ENCODE results near the gene BMP7.

The BMP7 gene

GRCh38 chr20:57179265-57179664 is 87.2 kb downstream of the BMP7 start:
- ChIA-PET POLR2A (no interaction called here), CTCF (no interaction called here)
- Histone ChIP-seq H3K9me3 (ENCODE audit: control insufficient read depth, insufficient read depth, low read depth, low read length) (no peaks in the 10 kb centered on the region), H3K36me3 (ENCODE audit: control insufficient read depth in 2 of 2, insufficient read depth in 1 of 2, low read length in 2 of 2) (peaks cover 0 to 6% of the 10 kb centered on the region in 2 experiments; a peak in 1 of 3 replicates), H3K4me3 (ENCODE audit: low read depth, low read length) (no peak overlapping the region), H3K27ac (ENCODE audit: extremely low read depth, low read depth, low read length) (no peak overlapping the region), H3K4me1 (ENCODE audit: control insufficient read depth, insufficient read depth, low read length) (no peaks in the 10 kb centered on the region)
- TF ChIP-seq HOXC10 (CRISPR knock-in tag; IDR thresholded peaks at IDR 0.05) (no peak), EGR2 (tag by site-specific recombination; IDR thresholded peaks at IDR 0.05; ENCODE audit: low read depth) (peak; percentile 79), ZFHX2 (tag by site-specific recombination; conservative IDR thresholded peaks at IDR 0.05) (peak; percentile 67), PRDM2 (tag by site-specific recombination; IDR thresholded peaks at IDR 0.05; ENCODE audit: borderline replicate concordance) (no peak), ZNF830 (tag by site-specific recombination; IDR thresholded peaks at IDR 0.05; ENCODE audit: low read depth) (no peak), ZNF398 (tag by site-specific recombination; IDR thresholded peaks at IDR 0.05) (no peak)

- H3K4me1 ChIP-seq (ENCODE audit: control insufficient read depth, insufficient read depth, low read length): no peaks in the 10 kb centered on the region
- ChIA-PET CTCF (no interaction called here), POLR2A (no interaction called here)
- H3K27ac ChIP-seq (ENCODE audit: extremely low read depth, low read depth, low read length): no peak overlapping the region
- no peak overlapping the region for H3K4me3 ChIP-seq (ENCODE audit: low read depth, low read length)
- H3K9me3 ChIP-seq (ENCODE audit: control insufficient read depth, insufficient read depth, low read depth, low read length): no peaks in the 10 kb centered on the region
- TF ChIP-seq ZNF23 (tag by site-specific recombination; IDR thresholded peaks at IDR 0.05; ENCODE audit: borderline replicate concordance) (peak; percentile 74; the same call in 1 of the 2 replicates), ZBTB17 (tag by site-specific recombination; IDR thresholded peaks at IDR 0.05) (peak; percentile 86), ZNF660 (tag by site-specific recombination; IDR thresholded peaks at IDR 0.05) (no peak), ZNF747 (tag by site-specific recombination; IDR thresholded peaks at IDR 0.05) (no peak)
- H3K36me3 ChIP-seq (ENCODE audit: control insufficient read depth in 2 of 2, insufficient read depth in 1 of 2, low read length in 2 of 2): peaks cover 0 to 6% of the 10 kb centered on the region in 2 experiments; a peak in 1 of 3 replicates
Observed at GRCh38 chr20:57178582-57179111, 87.8 kb downstream of the BMP7 start.

- TF ChIP-seq PRDM4 (tag by site-specific recombination; IDR thresholded peaks at IDR 0.05) (no peak), ZNF26 (tag by site-specific recombination; IDR thresholded peaks at IDR 0.05) (no peak), KLF10 (tag by site-specific recombination; IDR thresholded peaks at IDR 0.05) (no peak)
- CTCF ChIA-PET: no interaction called here
- POLR2A ChIA-PET: no interaction called here
- no peak overlapping the region for H3K27ac ChIP-seq (ENCODE audit: extremely low read depth, low read depth, low read length)
- H3K4me1 ChIP-seq (ENCODE audit: control insufficient read depth, insufficient read depth, low read length): no peaks in the 10 kb centered on the region
- H3K9me3 ChIP-seq (ENCODE audit: control insufficient read depth, insufficient read depth, low read depth, low read length): no peaks in the 10 kb centered on the region
- peaks cover 0 to 9% of the 10 kb centered on the region in 2 experiments; a peak in 1 of 3 replicates for H3K36me3 ChIP-seq (ENCODE audit: control insufficient read depth in 2 of 2, insufficient read depth in 1 of 2, low read length in 2 of 2)
- H3K4me3 ChIP-seq (ENCODE audit: low read depth, low read length): no peak overlapping the region
Observed at GRCh38 chr20:57177636-57178280, 88.7 kb downstream of the BMP7 start.
